HG03520 (cell line): ENCODE results near the gene EXD3.
"Not testable (repeated sequence)": the region's sequence is repeated elsewhere in the genome, so short reads cannot be mapped to it uniquely, and the experiment has no call there.

Experiments
- ATAC-seq: cut with Tn5 transposase; IDR thresholded peaks from one replicate; pipeline ENCODE4 v1.9.1; 2021; ENCODE audit warnings: mild to moderate bottlenecking, moderate library complexity; ENCODE audit not compliant: unreplicated experiment

Gene EXD3

GRCh38 chr9:137350696-137351584 lies 72.0 kb downstream of the EXD3 start:
- no peak for ATAC-seq

- no peak for ATAC-seq
Observed at GRCh38 chr9:137349471-137350033, 73.4 kb downstream of the EXD3 start.

GRCh38 chr9:137348769-137349470 lies 74.0 kb downstream of the EXD3 start:
- no peak for ATAC-seq

GRCh38 chr9:137347928-137348327 lies 75.0 kb downstream of the EXD3 start:
- ATAC-seq = no peak

GRCh38 chr9:137342482-137342881 lies 80.5 kb downstream of the EXD3 start:
- no peak for ATAC-seq

- no peak for ATAC-seq
Observed at GRCh38 chr9:137341227-137341626, 81.7 kb downstream of the EXD3 start.

- not testable (repeated sequence) for ATAC-seq
Observed at GRCh38 chr9:137339908-137340462, 83.0 kb downstream of the EXD3 start.

- ATAC-seq = no peak
Observed at GRCh38 chr9:137339045-137339907, 83.7 kb downstream of the EXD3 start.

- no peak for ATAC-seq
Observed at GRCh38 chr9:137336735-137337134, 86.2 kb downstream of the EXD3 start.

GRCh38 chr9:137333016-137333671 lies 89.8 kb downstream of the EXD3 start:
- ATAC-seq = no peak

- ATAC-seq = no peak
Observed at GRCh38 chr9:137331929-137332328, 91.0 kb downstream of the EXD3 start.

- ATAC-seq = no peak
Observed at GRCh38 chr9:137330689-137331088, 92.3 kb downstream of the EXD3 start.

GRCh38 chr9:137329590-137329989 lies 93.4 kb downstream of the EXD3 start:
- not testable (repeated sequence) for ATAC-seq

- not testable (repeated sequence) for ATAC-seq
Observed at GRCh38 chr9:137327641-137328550, 95.1 kb downstream of the EXD3 start.

GRCh38 chr9:137326445-137327065 lies 96.4 kb downstream of the EXD3 start:
- no peak for ATAC-seq

GRCh38 chr9:137325799-137326198 lies 97.2 kb downstream of the EXD3 start:
- ATAC-seq = no peak

GRCh38 chr9:137325124-137325523 lies 97.8 kb downstream of the EXD3 start:
- ATAC-seq = no peak

GRCh38 chr9:137323531-137324331 lies 99.2 kb downstream of the EXD3 start:
- no peak for ATAC-seq
